Esophagus squamous epithelium (tissue), 4 donors: ENCODE results near the gene DRD4.

Source experiments
- CTCF ChIP-seq, 6 experiments: fragments of 450-650 bp in 4 of 6; fragments of 200-600 bp in 2 of 6; sonication (generic) in 2 of 6; IDR thresholded peaks; one replicate each; pipeline ENCODE4 v1.5.1; 2016 to 2019; ENCODE audit warnings: antibody characterized with exemption in 6 of 6, mild to moderate bottlenecking in 4 of 6, moderate library complexity in 4 of 6
- POLR2A ChIP-seq, 4 donors: fragments of 450-650 bp; IDR thresholded peaks; one replicate each; pipeline ENCODE4 v1.6.1; 2017; ENCODE audit warnings: antibody characterized with exemption in 4 of 4, mild to moderate bottlenecking in 4 of 4, moderate library complexity in 3 of 4

GRCh38 chr11:686451-687243 lies 49.6 kb downstream of the DRD4 start:
- no peak for TF ChIP-seq CTCF (IDR thresholded peaks at IDR 0.05)
- TF ChIP-seq POLR2A (IDR thresholded peaks at IDR 0.05): no peak
